H1 (cell line): Measurements from ENCODE around the gene MLLT6. TPM values are rescaled to one million over a fixed set of nuclear protein-coding genes. Genes with fewer than 3 reads are reported as not detected.

Source experiments
- BRCA1 ChIP-seq: IDR thresholded peaks from 2 replicates; pipeline ENCODE4 v1.6.1; 2012; ENCODE audit warnings: low read depth, low read length, improper control_type of control experiment
- CBX8 ChIP-seq: fragments of 300-800, 300-1000 bp; sonication (generic); IDR thresholded peaks from 2 replicates; pipeline ENCODE4 v1.7.1; 2016; ENCODE audit warnings: low read depth, low read length, borderline replicate concordance
- CREB1 ChIP-seq: IDR thresholded peaks from 2 replicates; pipeline ENCODE4 v1.6.1; 2012; ENCODE audit warnings: inconsistent platforms
- CTBP2 ChIP-seq: IDR thresholded peaks from 2 replicates; pipeline ENCODE4 v1.7.0; 2011; ENCODE audit warnings: borderline replicate concordance, mild to moderate bottlenecking, moderate library complexity, mixed read lengths, low read length; ENCODE audit not compliant: insufficient read depth, insufficient read length
- JUN ChIP-seq: IDR thresholded peaks from 2 replicates; pipeline ENCODE4 v1.6.1; 2011; ENCODE audit warnings: low read depth, mild to moderate bottlenecking, improper control_type of control experiment, low read length
- POLR2AphosphoS5 ChIP-seq: IDR thresholded peaks from 2 replicates; pipeline ENCODE4 v1.6.1; 2011; ENCODE audit warnings: low read depth, low read length
- SP1 ChIP-seq: IDR thresholded peaks from 2 replicates; pipeline ENCODE4 v1.6.1; 2011; ENCODE audit warnings: low read depth, low read length
- SUZ12 ChIP-seq: fragments of 200-600 bp; sonication (generic); IDR thresholded peaks from 2 replicates; pipeline ENCODE4 v1.6.1; 2012; ENCODE audit warnings: mild to moderate bottlenecking, inconsistent platforms, low read length, moderate library complexity, mixed read lengths
- polyA plus RNA-seq, 7 experiments: library from polyadenylated mRNA; depleted of rRNA in 3 of 7; stranded (reverse) in 5 of 7; unstranded in 2 of 7; fragments of >200 nt in 5 of 7; fragments of 200-250 nt in 2 of 7; gene quantifications; 1 replicate in 5 of 7; 2 replicates in 1 of 7; 4 replicates in 1 of 7; pipeline versions ENCODE4 v1.2.1 to v1.2.3, GENCODE V29; 2011 to 2013; ENCODE audit warnings: missing spikeins in 2 of 7, mixed read lengths in 2 of 7
- total RNA-seq: library from RNA; stranded (reverse); fragmentation: NEBNext Ultra II Directional; extraction: Animal tissue kit (Norgen Biotek cat#: 25700); gene quantifications from 2 replicates; pipeline ENCODE4 v1.2.1, GENCODE V29; 2021
- TF ChIP-seq, protein P1 (sequence below): fragments of 300-600 bp; sonication (generic); IDR thresholded peaks from 2 replicates; pipeline ENCODE4 v1.7.1; 2012; ENCODE audit warnings: low read length, moderate library complexity, mild to moderate bottlenecking, inconsistent platforms; ENCODE audit not compliant: insufficient replicate concordance
- TF ChIP-seq, protein P2 (sequence below): IDR thresholded peaks from 2 replicates; pipeline ENCODE4 v1.6.1; 2011; ENCODE audit warnings: low read depth, mild to moderate bottlenecking, low read length; ENCODE audit not compliant: insufficient read depth
- TF ChIP-seq, protein P3 (sequence below): IDR thresholded peaks from 2 replicates; pipeline ENCODE4 v1.6.1; 2012; ENCODE audit warnings: inconsistent platforms

Gene MLLT6
- total and polyA plus RNA-seq, 2 of the 8 experiments (the other 6 are each of a cell fraction or from before 2014, with no cell fraction given): 6.5 to 8.0 TPM

DNA sequence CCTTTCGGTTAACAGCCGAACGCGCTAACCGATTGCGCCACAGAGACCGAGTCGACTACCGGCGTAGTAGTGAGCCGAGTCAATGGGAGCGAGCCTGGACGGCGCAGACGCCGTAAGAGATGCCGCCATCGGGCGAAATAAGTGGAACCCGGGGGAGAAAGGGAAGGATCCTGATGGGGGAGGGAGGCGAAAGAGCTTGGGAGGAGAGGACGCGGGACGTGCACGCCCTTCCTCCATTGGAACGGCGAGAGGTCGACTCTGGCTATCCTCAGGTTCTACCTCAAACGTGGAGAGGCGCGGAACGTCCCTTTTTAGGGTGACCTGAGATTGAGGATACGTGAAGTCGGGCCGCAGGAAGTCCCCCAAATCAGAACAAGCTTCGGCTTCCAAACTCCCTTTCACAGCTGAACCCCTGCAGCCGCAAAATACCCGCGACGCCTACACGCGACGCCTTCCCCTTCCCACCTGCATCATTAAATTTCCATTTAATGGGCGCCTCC lies 46.8 kb downstream of the MLLT6 start (continued):
- TF ChIP-seq, protein P1, sequence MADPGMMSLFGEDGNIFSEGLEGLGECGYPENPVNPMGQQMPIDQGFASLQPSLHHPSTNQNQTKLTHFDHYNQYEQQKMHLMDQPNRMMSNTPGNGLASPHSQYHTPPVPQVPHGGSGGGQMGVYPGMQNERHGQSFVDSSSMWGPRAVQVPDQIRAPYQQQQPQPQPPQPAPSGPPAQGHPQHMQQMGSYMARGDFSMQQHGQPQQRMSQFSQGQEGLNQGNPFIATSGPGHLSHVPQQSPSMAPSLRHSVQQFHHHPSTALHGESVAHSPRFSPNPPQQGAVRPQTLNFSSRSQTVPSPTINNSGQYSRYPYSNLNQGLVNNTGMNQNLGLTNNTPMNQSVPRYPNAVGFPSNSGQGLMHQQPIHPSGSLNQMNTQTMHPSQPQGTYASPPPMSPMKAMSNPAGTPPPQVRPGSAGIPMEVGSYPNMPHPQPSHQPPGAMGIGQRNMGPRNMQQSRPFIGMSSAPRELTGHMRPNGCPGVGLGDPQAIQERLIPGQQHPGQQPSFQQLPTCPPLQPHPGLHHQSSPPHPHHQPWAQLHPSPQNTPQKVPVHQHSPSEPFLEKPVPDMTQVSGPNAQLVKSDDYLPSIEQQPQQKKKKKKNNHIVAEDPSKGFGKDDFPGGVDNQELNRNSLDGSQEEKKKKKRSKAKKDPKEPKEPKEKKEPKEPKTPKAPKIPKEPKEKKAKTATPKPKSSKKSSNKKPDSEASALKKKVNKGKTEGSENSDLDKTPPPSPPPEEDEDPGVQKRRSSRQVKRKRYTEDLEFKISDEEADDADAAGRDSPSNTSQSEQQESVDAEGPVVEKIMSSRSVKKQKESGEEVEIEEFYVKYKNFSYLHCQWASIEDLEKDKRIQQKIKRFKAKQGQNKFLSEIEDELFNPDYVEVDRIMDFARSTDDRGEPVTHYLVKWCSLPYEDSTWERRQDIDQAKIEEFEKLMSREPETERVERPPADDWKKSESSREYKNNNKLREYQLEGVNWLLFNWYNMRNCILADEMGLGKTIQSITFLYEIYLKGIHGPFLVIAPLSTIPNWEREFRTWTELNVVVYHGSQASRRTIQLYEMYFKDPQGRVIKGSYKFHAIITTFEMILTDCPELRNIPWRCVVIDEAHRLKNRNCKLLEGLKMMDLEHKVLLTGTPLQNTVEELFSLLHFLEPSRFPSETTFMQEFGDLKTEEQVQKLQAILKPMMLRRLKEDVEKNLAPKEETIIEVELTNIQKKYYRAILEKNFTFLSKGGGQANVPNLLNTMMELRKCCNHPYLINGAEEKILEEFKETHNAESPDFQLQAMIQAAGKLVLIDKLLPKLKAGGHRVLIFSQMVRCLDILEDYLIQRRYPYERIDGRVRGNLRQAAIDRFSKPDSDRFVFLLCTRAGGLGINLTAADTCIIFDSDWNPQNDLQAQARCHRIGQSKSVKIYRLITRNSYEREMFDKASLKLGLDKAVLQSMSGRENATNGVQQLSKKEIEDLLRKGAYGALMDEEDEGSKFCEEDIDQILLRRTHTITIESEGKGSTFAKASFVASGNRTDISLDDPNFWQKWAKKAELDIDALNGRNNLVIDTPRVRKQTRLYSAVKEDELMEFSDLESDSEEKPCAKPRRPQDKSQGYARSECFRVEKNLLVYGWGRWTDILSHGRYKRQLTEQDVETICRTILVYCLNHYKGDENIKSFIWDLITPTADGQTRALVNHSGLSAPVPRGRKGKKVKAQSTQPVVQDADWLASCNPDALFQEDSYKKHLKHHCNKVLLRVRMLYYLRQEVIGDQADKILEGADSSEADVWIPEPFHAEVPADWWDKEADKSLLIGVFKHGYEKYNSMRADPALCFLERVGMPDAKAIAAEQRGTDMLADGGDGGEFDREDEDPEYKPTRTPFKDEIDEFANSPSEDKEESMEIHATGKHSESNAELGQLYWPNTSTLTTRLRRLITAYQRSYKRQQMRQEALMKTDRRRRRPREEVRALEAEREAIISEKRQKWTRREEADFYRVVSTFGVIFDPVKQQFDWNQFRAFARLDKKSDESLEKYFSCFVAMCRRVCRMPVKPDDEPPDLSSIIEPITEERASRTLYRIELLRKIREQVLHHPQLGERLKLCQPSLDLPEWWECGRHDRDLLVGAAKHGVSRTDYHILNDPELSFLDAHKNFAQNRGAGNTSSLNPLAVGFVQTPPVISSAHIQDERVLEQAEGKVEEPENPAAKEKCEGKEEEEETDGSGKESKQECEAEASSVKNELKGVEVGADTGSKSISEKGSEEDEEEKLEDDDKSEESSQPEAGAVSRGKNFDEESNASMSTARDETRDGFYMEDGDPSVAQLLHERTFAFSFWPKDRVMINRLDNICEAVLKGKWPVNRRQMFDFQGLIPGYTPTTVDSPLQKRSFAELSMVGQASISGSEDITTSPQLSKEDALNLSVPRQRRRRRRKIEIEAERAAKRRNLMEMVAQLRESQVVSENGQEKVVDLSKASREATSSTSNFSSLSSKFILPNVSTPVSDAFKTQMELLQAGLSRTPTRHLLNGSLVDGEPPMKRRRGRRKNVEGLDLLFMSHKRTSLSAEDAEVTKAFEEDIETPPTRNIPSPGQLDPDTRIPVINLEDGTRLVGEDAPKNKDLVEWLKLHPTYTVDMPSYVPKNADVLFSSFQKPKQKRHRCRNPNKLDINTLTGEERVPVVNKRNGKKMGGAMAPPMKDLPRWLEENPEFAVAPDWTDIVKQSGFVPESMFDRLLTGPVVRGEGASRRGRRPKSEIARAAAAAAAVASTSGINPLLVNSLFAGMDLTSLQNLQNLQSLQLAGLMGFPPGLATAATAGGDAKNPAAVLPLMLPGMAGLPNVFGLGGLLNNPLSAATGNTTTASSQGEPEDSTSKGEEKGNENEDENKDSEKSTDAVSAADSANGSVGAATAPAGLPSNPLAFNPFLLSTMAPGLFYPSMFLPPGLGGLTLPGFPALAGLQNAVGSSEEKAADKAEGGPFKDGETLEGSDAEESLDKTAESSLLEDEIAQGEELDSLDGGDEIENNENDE: no peak
- no peak; the same call in 1 of the 2 replicates for TF ChIP-seq POLR2AphosphoS5
- TF ChIP-seq SUZ12: no peak
- TF ChIP-seq CREB1: peak; percentile 56
- TF ChIP-seq, protein P2, sequence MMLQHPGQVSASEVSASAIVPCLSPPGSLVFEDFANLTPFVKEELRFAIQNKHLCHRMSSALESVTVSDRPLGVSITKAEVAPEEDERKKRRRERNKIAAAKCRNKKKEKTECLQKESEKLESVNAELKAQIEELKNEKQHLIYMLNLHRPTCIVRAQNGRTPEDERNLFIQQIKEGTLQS: no peak
- TF ChIP-seq, protein P3, sequence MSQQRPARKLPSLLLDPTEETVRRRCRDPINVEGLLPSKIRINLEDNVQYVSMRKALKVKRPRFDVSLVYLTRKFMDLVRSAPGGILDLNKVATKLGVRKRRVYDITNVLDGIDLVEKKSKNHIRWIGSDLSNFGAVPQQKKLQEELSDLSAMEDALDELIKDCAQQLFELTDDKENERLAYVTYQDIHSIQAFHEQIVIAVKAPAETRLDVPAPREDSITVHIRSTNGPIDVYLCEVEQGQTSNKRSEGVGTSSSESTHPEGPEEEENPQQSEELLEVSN: no peak
- no peak for TF ChIP-seq CTBP2
- no peak for TF ChIP-seq JUN
- TF ChIP-seq BRCA1: no peak
- TF ChIP-seq SP1: no peak
- no peak for TF ChIP-seq CBX8
